Sigmoid colon (tissue), 4 donors: ENCODE results near the gene IL9.

Source experiments
- EP300 ChIP-seq, 4 donors: sonication (generic); formaldehyde crosslinking; IDR thresholded peaks; one replicate each; pipeline ENCODE4 v1.6.1; 2017; ENCODE audit warnings: antibody characterized with exemption in 4 of 4
- TF ChIP-seq, protein P1 (sequence below), 4 experiments: fragments of 450-650 bp in 3 of 4; fragments of 200-600 bp in 1 of 4; IDR thresholded peaks; one replicate each; pipeline ENCODE4 v1.5.1; 2016 to 2019; ENCODE audit warnings: antibody characterized with exemption in 4 of 4, mild to moderate bottlenecking in 3 of 4, moderate library complexity in 2 of 4

GRCh38 chr5:135871268-135871915 is 24.2 kb downstream of the IL9 start:
- TF ChIP-seq, protein P1, sequence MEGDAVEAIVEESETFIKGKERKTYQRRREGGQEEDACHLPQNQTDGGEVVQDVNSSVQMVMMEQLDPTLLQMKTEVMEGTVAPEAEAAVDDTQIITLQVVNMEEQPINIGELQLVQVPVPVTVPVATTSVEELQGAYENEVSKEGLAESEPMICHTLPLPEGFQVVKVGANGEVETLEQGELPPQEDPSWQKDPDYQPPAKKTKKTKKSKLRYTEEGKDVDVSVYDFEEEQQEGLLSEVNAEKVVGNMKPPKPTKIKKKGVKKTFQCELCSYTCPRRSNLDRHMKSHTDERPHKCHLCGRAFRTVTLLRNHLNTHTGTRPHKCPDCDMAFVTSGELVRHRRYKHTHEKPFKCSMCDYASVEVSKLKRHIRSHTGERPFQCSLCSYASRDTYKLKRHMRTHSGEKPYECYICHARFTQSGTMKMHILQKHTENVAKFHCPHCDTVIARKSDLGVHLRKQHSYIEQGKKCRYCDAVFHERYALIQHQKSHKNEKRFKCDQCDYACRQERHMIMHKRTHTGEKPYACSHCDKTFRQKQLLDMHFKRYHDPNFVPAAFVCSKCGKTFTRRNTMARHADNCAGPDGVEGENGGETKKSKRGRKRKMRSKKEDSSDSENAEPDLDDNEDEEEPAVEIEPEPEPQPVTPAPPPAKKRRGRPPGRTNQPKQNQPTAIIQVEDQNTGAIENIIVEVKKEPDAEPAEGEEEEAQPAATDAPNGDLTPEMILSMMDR (IDR thresholded peaks at IDR 0.05) = no peak
- TF ChIP-seq EP300 (IDR thresholded peaks at IDR 0.05) = no peak
